ENCODE data around the gene COL25A1.
A peak's percentile ranks its signal among the peaks of the same experiment; 100 is the strongest.
"Not testable (repeated sequence)": the region's sequence is repeated elsewhere in the genome, so short reads cannot be mapped to it uniquely, and the experiment has no call there.

COL25A1 gene

DNA sequence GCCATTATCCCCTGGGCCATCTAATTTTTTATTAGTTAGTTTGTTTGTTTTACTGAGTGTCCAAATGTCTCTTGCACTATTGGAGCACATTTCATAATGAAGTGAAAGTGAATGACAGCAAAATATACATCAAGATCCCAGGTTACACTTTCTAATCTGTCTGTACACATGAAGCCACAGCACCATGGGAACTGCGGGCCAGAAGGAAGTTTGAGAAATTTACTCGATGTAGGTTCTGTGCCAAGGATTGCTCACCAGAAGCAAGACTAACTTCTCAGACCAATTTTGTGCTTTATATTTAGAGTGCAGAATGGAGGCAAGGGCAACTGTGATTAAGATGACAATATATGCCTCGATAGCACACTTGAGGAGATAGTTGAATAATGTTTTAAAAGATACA lies 258.0 kb downstream of the COL25A1 start:
- DNase-seq = no peak

DNA sequence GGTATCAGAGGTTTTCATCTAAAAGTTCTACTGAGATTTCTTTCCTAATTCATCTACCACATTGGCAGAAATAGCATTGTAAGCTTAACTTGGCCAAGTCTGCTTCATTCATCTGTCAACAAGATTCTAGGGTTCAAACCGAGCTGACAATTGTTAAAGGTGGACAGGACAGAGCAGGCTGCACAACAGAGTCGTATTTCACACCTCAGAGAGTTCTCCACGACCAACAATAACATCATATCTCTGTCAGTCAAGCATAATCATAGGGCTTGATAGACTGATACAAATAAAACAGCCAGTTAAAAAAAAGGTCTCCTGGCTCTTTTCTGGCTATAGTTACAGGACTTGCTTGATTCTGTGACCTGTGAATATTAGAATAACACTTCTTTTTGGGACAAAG lies 259.2 kb downstream of the COL25A1 start:
- no peak for DNase-seq

DNA sequence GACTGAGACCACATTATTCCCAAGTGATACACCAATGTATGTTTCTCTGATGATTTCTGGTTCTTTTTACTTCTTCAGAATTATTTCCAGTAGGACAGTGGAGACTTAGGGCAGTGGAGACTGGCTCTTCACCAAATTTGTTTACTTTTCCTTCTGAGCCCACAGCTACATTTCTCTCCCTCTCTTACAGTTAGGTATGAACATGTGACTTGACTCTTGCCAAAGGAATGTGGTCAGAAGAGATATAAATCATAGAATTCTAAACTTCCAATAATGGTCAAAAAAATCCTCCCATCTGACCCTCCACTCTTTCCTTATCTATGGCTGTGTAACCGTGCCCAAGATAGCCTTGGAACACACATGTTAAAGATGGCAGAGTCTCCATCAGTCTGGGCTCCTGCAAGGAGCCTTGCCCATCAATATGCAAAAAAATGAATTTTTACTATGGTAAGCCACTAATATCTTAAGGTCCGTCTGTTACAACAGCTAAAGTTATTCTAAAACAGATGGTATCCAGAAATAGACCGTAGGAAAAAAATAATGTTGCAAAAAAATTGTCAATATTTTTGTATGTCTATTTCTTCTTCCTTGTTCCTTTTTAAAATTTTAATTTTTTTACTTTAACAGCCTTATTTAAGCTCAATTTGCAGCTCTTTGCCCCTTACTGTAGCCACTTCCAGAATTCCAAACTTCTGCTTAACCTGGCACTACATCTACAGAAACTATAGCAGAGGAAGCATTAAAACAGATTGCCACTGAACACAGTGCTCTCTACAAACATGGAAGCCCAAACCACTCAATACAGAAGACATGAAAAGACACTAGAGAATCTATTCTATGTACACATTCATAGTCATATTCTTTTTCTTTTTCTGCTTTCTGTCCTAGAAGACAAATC lies 260.7 kb downstream of the COL25A1 start:
- no peak for DNase-seq

DNA sequence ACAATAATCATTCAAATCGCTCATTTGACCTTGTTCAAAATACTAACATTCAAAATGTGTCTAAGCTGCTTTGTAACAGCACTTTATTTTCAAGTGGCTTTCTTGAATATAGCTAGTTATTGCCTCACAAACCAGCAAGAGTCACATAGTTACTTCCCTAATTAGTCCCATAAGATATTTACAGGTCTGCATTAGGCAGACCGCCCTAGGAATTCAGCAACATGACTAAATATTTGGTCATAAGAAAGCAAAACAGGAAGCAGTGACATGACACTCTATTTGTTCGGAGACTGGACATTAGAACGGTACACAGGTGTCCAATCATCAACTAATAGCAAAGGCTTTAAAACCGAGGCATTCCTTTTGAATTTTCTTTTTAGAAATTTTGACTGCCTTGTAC lies 262.0 kb downstream of the COL25A1 start:
- no peak for DNase-seq

DNA sequence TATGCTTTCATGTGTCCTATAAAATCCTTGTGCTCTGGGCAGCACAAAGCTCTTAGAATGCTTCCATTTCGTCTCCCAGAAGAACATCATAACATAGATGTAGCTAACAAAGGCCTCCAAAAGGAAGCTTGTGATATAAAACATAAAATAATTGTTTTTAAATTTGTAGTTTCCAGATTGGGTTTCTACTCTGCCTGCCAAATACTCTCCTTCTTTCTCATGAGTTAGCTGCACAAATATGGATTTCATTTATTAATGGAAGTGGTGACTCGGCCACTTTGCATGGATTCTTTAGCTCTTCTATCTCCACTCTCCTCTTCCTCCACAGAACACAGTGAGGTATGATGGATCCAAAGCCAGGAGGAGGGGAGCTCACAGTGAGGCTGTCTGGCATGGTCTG lies 265.4 kb downstream of the COL25A1 start:
- no peak for DNase-seq

DNA sequence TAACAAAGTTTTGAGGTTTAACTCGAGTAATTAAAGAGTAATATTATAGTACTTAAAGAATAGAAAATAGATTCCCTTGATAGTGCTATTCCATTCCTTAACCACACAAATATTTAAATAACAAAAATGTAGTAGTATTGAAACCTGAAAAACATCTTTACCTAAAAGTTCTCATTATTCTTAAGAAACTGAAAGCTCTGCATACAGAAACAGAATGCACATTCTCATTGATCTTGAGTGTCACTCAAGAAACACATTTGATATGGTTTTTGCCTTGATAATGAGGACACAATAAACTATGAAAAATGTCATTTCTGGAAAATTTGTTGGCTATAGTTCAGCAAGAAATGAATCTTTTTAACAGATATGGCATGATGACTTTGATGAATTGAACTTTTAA lies 268.5 kb downstream of the COL25A1 start:
- no peak for DNase-seq

DNA sequence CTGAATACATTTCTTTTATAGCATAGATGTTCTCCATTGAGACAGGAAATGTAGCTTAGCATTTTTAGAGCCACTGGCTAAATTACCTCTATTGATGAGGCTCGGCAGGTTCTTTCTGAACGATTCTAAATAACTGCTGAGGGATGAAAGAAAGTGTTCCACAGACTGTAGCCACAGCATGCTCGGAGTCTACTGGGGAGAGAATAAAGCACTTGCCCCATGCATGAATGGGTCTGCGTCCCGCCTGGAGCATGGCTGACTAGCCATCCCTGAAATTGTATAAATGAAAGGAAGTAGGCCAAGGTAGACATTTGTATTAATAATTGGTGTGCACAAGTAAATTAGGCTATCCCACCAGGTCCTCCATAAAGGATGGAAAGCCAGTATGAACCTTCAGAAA lies 269.8 kb downstream of the COL25A1 start:
- no peak for DNase-seq

DNA sequence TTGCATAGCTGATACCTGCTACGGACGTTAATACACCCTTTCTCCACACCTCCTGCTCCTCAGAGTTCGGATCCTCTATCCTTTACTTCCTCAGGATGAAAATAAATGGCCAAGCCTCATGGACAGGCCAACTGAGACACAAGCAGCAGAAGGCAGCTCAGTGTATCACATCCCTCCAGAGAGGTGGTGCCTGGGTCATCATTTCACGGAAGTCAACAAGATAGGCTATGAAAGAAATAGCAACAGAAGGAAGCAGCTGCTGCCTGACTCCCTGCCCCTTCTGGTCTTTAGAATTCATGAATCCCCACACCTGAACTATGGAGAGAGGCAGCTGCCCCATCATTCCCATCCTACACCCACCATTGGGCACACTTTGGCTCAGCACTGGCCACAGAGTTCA lies 272.5 kb downstream of the COL25A1 start:
- no peak for DNase-seq

DNA sequence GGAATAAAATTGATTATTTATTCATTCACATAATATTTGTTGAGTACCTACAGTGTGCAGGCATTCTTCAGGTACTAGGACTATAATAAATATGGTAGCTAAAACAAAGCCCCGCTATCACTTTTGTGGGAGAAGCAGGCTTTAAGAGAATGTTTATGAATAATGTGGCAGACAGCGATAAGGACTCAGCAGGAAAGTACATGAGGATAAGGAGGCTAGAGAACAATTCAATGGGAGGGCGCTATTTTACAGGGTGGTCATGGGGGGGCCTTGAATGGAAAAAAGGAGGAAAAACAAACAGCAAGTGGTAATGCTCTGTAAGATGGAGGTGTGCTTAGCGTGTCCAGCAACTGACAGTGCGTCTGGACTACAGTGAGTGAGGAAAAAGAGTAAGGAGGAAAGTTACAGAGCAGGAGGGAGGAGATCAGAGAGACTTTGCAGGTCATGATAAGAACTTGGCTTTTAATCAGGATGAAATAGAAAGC lies 275.4 kb downstream of the COL25A1 start:
- DNase-seq = no peak

DNA sequence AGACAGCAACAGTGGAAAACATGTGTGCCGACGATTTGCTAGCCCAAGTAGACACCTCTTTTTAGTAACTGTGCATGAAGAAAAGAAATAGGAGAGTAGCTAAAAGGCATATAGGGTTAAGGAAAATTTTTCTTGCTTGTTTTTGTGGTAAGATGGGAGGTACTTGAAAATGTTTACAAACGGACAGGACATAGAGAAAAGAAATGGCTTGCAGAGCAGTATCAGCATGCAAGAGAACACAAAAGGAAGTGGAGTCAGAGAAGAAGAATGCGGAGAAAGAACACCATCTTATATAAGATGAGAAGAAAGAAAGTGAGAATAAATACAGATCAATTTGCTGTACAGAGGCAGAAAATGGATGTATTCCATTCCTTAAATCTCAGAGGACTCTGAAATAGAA lies 275.9 kb downstream of the COL25A1 start:
- DNase-seq = no peak

DNA sequence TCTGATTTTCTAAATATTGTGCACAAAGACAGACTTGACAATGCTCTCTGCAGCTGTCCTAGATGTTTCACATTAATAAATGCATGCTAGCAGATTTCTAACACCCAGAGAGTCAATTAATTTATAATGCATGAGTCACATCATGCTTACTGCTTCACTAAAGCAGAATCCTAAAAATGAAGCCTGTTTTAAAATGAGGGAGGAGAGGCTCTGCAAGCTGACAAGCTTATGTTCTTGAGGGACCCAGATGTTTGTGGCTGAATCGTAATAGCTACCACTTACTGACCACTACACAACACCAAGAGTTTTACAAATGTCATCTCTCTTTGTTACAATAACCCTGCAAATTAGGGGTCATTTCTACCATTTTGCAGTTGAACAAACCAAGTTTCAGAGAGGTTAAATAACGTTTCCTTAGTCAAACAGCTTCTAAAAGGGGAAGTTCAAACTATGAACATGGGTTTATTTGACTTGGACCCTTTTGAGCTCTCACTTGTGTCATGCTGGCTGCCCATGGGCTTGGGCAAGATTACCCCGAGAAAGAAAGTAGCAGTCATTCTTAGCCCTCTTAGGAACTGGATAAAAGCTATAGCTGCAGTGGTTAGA lies 276.9 kb downstream of the COL25A1 start:
- DNase-seq = no peak

DNA sequence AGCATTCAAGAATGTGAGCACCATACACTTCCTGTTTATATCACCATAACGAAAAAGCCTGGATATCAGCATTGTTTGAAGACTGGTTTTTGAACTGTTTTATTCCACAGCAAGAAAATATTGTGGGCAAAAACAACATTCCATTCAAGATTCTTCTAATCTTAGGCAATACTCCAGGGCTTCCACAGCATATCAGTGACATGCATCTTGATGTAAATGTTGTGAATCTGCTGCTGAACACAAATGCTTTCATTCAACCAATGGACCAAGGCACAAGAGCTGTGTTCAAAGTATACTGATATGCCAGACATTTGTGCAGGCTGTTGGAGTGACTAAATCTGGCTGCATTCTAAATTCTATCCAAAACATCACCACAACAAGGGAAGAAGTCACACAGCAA lies 279.5 kb downstream of the COL25A1 start:
- no peak for DNase-seq

DNA sequence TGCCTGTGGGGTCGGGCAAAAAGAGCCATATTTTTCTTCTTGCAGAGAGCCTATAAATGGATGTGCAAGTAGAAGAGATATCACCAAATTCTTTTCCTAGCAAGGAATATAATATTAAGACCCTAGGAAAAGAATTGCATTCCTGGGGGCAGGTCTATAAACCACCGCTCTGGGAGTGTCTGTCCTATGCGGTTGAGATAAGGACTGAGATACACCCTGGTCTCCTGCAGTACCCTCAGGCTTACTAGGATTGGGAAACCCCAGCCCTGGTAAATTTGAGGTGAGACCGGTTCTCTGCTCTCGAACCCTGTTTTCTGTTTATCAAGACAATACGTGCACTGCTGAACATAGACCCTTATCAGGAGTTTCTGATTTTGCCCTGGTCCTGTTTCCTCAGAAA lies 280.8 kb downstream of the COL25A1 start:
- not testable (repeated sequence) for DNase-seq

DNA sequence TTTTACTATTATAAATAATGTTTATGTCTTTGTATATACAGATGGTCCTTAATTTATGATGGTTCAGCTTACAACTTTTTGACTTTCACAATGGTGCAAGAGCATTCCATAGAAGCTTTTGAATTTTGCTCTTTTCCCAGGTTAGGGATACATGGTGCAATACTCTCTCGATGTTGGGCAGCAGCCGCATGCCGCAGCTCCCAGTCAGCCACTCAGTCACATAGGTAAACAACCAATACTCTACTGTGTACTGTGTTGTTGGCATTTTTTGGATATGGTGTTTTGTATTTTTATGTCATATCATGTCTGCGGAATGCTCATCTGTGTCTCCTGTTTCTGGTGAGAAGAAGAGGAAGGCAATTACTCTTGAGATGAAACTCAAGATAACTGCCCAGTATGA lies 281.6 kb downstream of the COL25A1 start:
- DNase-seq = no peak

DNA sequence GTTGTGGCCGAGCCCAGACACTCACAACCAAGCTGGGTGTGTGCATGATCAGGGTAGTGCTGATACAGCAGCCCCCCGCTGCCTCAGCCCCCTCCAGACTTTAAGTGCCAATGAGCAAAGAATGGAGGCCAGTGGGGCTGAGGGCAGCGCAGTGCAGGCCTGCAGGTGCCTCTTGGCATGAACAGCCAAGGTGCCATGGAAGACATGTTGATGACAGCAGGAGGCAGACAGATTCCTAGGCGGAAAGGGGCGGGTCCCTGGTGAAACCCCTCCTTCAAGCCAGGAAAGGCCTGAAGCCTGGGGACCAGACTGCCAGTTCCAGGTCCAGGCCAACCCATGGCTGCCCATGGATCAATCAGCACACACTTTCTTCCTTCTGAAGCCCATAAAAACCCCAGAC lies 286.3 kb downstream of the COL25A1 start:
- no peak for DNase-seq

DNA sequence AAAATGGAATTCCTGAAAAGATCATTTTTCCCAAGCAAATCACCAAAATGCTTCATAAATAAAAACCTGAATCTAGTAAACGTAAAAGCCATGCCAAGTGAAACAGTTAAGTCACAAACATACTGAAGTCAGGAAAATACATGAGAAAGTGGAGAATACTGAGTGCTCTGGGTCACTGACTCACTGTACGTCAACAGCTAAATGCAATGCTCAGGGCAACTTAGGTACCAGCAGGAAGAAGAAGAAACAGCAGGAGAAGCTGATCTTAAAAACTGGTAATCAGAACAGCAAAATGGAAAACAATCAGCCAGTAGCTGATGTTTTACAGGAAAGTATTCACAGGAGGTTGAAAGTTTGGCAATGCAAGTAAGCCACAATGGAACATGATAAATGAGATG lies 287.0 kb downstream of the COL25A1 start:
- no peak for DNase-seq

DNA sequence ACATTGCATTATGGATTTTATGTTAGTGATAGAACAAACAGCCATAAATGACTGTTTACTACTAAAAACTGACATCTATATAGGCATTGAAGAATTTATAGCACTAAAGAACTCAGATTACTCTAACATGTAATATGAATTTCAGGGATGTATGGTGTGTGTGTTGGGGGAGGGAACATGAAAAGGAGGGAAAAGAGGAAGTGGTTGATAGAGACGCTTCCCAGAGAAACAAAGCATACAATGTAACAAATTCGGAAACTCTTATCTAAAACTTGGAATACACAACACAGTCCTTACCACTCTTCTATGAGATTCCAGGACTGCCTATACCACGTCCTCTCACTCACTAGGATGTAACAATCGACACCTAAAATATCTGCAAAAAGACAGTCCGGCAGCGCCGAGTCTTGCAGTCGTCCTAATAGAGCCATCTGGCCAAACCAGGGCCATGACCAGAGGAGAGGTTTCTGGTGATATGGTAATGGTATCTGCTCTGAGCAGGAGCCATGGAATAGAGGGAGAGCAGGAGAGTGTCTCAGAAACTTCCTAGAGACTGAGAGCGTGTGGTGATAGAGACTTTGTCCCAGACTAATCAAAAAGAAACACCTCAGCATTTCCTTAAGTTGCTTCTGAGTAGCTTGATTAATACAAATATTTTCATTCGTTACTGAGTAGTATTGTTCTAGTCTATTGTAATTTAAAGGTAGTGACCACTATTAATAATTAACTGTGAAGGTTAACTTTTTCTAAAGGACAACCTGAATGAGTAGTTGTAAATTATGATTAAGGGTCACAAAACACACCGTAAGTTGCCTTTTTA lies 287.7 kb downstream of the COL25A1 start:
- DNase-seq = no peak

DNA sequence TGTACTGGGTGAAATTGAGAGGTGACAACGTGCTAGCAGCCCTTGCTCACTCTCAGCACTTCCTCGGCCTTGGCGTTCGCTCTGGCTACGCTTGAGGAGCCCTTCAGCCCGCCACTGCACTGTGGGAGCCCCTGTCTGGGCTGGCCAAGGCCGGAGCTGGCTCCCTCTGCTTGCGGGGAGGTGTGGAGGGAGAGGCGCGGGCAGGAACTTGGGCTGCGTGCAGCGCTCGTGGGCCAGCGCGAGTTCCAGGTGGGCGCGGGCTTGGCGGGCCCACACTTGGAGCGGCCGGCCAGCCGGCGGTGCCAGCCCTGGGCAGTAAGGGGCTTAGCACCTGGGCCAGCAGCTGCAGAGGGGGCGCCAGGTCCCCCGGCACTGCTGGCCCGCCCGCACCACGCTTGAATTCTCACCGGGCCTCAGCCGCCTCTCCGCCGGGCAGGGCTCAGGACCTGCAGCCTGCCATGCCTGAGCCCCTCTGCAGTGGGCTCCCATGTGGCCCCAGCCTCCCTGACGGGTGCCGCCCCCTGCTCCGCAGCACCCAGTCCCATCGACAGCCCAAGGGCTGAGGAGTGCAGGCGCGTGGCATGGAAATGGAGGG lies 290.1 kb downstream of the COL25A1 start:
- DNase-seq = no peak

DNA sequence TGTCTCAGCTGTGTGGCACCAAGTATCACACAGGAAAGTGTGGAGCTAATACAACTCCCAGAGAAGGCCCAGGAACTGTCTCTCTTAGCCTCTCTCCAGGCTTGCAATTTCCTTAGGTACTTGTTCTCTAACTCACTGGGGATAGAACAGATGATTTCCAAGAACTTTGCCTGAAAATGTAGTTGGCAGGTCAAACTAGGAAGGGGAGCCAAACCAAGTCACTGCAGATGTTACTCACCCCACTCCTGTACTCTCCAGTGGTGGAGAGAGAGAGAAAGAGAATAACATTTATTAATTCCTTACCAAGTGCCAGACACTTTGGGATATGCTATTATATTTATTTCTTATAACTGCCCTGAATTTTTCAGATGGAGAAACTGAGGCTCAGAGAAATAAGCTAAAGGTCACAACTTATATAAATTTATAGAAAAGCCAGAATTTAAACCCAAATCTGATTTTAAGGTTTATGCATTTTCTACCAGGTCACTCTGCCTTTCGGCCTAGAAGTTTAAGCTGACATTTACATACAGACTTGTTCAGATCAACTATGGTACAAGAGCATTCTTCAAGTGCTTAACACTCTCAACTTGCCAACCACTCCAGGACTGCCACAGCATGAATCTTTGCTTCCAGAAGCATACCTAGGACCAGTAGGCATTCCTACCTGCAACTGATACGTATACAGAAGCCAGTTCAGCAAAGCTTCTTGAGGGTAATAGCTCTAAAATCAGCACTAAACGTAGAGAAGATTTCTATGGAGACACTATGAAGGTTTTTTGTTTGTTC lies 291.0 kb downstream of the COL25A1 start:
- DNase-seq = no peak

DNA sequence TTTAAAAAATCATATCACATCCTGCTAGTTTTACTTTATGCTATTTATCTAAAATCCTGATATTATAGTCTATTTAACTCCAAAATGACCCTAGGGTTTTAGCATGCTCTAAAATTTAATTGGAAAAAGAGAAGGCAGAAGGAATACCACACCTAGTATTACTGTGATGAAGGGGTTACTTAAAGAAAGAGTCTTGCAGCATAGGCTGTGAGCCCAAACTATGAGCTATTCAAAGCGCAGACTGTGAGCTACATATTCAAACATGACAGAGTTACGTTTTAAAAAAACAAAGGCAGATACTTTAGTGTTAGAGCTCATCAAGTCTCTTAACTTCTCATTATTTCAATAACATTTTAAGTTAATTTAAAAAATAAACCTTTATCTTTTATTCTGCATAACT lies 291.9 kb downstream of the COL25A1 start:
- peak in 1 of 2 experiments; percentile 6 for DNase-seq

DNA sequence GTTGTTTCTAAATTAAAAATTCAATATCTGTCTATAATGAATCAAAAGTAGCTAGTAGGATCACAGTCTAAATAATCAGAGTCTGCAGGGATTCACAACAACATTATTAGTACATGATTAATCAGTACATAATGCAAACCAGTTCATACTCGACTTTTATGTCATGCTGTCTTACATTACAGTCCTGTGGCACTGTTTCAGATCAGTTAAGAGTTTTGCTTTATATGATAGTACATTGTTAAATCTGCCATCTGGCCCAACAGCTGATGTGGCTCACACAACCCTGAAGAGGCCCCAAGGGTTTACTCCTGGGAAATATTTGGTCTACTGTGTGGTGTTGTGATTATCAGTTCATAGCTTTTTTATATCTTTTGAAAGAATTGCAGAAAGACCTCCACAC lies 292.5 kb downstream of the COL25A1 start:
- DNase-seq = peak; percentile 40 to 86

DNA sequence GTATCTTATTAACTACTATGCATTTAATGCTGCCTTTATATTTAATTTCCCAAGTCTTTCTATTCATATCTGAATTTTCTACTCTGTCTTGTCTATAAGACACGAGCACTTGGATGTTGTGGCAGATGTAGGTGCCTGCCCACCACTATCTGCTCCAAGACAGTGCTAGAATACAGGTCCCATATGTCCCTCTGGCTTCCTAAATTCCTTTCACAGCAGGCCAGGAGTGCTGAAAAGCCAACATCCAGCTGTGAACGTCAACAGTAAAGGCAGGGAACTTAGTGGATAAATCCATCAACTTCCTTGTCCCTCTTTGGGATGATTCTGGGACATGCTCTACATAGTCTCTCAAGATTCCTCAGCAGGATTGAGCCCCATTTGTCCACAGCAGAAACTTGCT lies 294.5 kb downstream of the COL25A1 start:
- no peak for DNase-seq
